Stimulated activated CD4-positive, alpha-beta T cell treated with anti-CD3 and anti-CD28 coated beads, Interleukin-1b, Interleukin-23, amount 100 ng/mL, for 48 hours (primary cell): Measurements from ENCODE around the gene CCT3.
A peak's percentile ranks its signal among the peaks of the same experiment; 100 is the strongest.

Experiments
- DNase-seq: peaks from one replicate; pipeline ENCODE4 v3.0.0-alpha.2; 2020

CCT3 gene

DNA sequence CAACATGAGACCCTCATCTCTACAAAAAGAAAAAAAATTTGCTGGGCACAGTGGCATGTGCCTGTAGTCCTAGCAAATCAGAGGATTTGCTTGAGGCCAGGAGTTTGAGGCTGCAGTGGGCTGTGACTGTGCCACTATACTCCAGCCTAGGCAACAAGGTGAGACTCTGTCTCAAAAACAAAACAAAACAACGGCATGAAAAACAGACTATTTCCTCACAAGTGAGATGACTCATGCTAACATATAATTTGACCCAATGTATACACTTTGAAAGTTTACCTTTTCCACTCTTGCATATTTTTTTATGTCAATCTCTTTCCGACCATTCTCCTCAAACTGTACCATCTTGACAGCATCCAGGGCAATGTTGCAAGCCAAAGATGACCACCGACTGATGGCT is 17.5 kb downstream of the CCT3 start:
- no peak for DNase-seq

DNA sequence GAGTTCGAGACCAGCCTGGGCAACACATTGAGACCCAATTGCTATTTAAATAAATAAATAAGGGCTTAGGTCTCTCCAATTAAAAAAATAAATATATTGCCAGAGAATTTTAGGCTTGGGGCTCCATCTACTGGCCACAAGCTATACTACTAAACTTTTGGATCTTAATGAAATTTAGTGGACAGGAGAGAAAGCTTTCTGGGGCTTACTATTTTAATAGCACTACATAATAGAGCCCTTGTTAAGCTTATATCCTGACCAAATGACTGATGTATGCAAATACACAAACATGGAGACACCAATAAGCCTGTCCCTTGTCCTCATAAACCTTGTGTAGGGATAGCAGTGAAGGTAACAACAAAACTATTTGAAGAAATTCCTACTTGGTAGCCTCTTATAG is 18.4 kb downstream of the CCT3 start:
- DNase-seq: no peak

DNA sequence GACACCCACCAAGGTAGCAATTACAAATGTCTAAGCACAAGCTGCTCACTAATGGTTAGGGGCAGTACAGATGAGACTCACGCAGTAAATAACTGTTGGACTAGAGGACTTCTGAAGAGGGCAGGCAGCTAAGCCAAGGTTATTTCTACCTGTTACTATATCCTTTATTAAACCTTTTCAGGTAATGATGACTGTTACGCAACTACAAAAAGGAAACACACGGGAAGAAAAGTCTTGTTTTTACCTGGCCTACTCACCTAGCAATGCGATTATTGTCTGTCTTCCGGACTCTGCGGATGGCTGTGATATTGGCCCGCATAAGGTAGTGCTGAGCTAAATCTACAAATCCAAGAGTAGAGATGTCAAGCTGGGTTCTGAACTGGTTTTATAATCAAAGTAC is 21.2 kb downstream of the CCT3 start:
- no peak for DNase-seq

DNA sequence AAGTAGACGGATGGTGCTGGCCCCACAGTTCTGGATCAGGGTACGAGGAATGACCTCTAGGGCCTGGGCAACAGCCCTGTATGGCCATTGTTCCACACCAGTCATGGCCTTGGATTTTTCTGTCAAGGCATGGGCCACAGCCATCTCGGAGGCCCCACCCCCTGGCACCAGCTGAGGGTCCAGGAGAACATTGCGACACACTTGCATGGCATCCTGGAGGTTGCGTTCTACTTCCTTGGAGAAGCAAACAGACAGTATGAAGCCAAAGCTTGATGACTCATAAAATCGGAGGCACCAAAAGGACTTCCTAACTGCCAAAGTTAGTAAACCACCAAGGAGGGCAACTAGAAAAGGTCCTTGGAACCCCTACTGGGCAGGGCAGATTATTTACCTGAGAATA is 27.1 kb downstream of the CCT3 start:
- no peak for DNase-seq

DNA sequence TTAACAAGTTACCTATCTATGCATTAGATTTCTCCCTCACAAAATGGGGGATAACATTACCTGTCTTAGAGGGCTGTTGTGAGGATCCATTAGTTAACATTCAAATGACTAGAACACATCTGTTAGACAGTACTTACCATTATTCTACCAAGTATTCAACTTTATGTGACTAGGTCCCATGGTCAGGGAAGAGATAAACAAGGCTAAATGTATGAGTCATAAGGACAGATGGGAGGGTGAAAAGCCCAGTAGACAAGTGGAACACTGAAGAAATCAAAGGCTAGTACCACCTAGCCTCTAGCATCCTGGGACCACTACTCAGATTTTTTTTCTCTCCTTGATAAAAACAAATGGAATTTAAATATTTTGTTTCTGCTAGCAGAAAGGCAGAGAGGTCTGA is 30.0 kb downstream of the CCT3 start:
- DNase-seq: no peak

DNA sequence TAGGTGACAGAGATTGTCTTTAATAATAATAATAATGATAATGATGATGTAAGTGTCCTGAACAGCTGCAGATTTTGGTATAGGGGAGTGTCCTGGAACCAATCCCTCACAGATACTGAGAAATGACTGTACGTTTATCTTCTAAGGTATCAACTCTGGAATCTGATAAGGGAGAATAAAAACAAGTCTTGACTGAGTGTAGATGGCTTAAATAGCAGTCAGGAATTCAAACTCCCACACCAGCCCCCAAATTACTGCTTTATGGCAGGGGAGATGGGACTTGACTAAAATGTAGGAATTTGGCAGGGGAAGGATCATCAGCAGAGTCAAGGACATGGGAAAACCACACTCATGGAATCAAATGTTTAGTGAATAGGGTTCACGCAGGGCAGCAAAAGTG is 32.9 kb downstream of the CCT3 start:
- DNase-seq: no peak

DNA sequence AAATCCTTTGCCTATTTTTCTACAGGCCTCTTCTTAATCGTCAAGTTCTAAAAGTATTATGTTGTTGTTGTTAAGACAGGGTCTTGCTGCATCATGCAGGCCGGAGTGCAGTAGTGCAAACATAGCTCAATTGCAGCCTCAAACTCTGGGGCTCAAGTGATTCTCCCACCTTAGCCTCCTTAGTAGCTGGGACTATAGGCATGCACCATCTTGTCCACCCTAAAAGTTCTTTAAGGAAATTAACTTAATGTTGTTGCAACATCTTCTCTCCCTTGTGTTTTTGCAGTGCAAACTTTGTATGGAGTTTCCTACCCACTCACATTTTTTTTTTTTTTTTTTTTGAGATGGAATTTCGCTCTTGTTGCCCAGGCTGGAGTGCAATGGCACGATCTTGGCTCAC is 34.9 kb downstream of the CCT3 start:
- DNase-seq: no peak

DNA sequence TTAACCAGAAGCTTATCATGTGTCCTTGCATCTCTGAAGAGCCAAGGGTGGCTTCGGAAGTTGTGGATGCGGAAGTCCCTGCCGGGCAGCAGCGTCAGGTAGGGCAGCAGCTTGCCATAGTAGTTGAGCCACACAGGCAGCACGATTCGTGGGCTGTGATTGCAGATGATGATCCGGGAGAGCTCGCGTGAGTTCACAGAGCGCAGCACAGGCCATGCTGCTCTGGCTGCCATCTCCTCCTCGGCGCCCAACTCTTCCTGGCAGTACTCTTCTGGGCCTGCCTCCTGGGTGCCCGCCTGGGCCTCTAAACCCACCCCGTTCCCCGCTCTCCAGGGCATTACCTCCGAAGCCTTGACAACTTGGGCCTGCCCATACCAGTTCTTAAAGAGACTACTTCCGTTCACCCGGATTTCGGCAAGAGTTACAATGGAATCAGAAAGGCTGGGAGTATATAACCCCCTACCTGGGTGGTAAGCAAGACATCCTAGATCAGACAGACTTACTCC is 39.2 kb downstream of the CCT3 start, which contains the start of gene VHLL:
TSS of gene VHLL (minus strand) at position 456 of the 506 bp plus-strand sequence. CDS start at position 338, 118 bp downstream.
- no peak for DNase-seq

DNA sequence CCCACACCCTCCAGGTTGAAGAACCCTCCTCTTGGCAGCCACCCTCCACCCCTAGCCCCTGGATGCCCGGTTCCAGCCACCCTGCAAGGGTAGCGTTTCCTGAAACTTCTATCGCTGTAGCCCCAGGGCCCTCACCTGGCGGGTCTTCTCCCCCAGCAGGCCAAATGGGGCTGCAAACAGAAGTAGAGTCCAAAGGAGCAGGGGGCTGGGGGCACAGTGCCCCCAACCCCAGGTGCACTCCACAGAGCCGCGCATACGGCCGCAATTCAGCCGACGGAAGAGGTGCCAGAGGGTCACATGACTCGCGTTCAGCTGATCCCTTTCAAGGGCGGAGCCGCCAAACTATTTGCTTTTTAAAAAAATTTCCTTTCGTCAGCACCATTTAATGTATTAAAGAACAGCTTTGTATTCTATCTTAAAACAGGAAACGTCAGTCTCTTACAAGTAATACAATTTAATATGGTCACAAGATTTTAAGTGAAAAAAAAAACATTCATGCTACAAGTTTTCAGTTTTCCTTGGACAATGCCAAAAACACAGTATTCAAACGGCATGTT is 42.6 kb downstream of the CCT3 start, which contains the start of gene GLMP:
TSS of gene GLMP (minus strand) at position 289 of the 557 bp plus-strand sequence. CDS start at position 255, 34 bp downstream.
- peak; percentile 51 for DNase-seq

DNA sequence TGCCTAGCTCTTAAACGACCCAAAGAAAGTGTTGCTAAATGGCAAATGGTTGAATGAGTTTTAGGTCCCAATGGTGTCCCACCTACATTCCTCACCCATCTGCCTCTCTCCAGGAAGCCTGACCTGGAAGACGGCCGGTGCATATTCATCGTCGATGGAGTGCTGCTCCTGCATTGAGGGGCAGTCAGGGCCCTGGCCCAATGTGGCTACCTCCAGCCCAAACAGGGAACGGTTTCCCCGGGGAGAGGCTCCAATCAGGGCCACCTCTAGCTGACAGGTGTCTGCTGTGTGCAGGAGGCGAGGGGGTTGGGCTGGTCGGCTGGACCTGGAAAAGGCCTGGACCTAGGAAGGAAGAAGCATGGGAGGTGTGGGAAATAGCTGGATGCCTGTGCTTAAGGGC is 44.2 kb downstream of the CCT3 start:
- DNase-seq: no peak

DNA sequence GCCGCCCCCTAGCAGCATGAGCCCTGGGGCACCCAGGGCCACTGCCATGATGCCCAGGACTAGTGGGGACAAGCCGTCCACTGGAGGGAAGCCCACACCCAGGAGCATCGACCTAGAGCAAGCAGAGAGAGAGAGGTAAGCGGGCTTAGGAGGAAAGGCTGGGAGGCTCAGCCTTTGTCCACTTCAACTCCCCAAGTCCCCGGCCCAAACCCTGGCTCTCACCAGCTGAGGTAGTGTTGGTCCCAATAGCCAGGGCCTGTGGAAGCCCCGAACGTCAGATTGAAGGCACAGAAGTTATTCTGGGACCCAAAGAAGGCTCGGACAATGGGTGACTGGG is 45.0 kb downstream of the CCT3 start:
- DNase-seq: no peak

DNA sequence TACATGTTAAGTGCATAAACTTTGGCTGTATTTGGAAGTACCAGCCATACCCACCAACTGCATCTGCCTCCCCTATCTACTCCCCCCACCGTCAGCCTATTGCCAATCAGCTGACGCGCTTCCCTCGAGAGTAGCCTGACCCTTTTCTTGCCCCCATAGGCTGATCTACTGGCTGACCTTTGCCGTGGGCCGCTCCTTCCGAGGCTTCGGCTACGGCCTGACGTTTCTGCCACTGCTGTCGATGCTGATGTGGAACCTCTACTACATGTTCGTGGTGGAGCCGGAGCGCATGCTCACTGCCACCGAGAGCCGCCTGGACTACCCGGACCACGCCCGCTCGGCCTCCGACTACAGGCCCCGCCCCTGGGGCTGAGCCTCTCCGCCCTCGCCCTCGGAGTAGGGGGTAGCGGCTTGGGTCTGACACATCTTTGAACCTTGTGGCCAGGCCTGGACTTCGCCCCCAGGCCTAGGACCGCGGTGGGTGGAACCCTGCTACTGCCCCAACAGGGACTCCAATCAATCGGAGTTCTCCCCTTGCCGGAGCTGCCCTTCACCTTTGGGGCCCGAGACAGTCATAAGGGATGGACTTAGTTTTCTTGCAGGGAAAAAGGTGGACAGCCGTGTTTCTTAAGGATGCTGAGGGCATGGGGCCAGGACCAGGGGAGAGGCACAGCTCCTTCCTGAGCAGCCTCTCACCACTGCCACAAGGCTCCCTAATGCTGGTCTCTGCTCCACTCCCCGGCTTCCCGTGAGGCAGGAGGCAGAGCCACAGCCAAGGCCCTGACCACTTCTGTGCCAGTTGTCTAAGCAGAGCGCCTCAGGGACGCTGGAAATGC is 46.6 kb downstream of the CCT3 start:
- DNase-seq: peak; percentile 26

DNA sequence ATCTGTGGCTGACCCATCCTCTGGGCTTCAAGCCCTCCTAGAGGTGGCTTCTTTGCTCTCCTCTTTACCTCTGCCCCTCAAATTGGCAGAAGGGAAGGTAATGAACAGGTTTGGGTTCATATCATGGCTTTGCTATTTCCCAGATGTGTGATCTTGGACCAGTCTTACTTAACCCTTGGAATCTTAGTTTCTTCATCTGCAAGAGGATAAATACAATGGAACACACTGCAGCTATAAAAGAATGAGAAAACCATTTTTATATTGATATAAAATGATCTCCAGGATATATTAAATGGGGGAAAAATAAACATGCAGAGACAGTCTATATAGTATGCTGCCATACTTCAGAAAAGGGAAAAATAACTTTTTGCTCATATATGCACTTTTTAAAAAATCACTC is 48.2 kb downstream of the CCT3 start:
- DNase-seq: no peak

DNA sequence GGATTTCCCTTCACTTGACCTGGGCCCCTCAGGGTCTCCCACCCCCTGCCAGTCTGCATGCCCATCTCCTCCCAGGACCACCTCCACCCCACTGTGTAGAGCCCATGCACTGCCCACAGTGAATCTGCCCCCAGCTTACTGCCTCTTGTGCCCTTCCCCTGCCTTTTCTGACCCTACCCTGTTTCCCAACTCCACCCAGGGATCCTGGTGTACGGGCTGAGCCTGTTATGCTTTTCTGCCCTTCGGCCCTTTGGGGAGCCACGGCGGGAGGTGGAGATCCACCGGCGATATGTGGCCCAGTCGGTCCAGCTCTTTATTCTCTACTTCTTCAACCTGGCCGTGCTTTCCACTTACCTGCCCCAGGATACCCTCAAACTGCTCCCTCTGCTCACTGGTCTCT is 52.0 kb downstream of the CCT3 start:
- DNase-seq: no peak

DNA sequence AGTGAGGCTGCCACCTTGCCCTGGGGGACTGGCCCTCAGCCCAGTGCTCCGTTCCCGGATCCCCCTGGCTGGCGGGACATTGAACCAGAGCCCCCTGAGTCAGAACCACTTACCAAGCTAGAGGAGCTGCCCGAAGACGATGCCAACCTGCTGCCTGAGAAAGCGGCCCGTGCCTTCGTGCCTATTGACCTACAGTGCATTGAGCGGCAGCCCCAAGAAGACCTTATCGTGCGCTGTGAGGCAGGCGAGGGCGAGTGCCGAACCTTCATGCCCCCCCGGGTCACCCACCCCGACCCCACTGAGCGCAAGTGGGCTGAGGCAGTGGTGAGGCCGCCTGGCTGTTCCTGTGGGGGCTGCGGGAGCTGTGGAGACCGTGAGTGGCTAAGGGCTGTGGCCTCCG is 52.7 kb downstream of the CCT3 start:
- no peak for DNase-seq

DNA sequence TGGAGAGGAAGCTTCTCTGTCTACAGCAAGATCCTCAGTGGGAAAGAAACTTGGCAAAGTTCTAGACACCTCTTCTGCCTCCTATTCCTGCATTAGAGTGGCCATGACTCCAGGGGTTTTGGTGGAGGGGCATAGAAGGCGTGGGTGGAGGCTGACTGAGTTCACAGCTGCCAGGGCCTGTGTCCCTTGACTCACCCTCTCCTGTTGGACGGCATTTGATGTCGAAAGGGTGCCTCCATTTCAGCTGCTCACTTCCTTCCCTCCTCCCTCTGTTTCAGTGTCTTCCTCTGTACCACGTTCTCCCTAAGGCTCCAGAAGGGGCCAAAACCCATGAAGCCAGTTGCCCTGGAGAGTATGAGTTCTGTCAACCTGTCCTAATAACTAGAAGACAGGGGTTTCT is 53.3 kb downstream of the CCT3 start:
- no peak for DNase-seq

DNA sequence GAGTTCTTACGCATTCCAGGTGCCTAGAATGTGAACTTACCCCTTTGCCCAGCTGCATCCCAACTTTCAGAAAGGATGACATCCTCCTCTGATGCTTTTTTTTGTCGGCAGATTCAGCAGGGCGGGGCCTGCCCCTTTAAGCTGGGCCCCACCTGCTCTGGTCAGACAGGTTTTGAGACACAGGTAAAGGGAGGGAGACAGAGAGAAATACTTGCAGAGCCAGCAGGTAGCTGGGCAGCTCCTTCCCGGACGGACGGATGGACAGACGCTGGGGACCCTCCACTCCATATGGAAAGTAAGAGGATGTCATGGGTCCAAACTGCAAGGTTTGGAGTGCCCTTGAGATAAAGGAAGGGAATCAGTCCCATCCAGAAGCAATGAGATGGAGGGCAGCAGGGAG is 54.0 kb downstream of the CCT3 start, which contains the start of gene TMEM79:
TSS of gene TMEM79 (plus strand) at position 214 of the 400 bp plus-strand sequence. CDS start 902 bp downstream, outside the sequence.
- DNase-seq: no peak

DNA sequence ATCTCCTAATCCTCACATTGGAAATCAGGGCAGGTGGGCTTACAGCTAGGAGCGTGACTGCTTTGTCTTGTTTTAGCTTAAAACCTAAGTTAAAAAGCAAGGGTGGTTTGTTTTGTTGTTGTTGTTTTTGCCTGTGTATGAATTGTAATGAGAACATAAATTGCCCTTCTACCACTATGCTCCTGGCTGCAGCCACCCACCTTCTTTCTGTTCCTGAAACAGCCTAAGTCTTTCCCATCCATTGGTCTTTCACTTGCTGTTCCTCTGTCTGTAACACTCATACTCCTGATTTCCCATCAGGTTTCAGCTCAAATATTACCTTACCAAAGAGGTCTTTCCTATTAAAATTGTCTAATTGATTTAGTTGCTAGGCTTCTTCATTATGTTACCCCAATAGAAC is 54.6 kb downstream of the CCT3 start:
- DNase-seq: no peak

DNA sequence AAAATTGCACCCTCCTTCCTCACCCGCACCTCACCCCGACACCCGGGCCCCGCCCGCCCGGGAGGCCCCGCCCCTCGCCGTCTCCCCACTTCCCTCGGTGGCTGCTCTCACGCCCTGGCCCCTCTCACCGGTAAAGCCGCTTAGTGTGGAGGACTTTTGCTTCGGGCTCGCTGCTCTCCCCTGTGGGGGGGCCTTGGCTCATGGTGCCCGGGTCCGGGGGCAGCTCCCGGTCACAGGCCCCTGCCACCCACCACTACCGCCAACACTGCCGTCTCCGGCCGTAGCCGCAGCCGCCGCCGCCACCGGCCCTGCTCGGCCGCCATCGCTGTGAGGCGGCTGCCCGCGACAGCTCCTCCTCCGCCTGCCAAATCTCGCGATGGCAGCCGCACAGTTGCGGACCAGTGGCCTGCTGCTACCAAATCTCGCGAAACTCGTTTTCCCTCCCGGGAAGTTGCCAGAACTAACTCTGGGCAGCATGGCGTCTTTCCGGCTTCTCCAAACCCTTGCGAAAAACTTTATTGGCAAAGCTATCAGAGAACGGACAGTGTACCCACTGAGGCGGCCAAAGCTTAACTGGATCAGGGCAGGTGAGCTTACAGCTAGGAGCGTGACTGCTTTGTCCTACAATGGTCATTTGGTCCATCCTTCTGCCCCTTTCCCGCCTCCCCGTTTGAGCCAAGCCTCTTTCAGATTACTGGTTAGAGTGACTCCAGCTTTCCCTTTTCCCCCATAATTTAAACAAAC is 55.4 kb downstream of the CCT3 start, which contains the start of gene SMG5:
TSS of gene SMG5 (minus strand) at position 347 of the 744 bp plus-strand sequence. CDS start at position 202, 145 bp downstream.
- peak; percentile 97 for DNase-seq

DNA sequence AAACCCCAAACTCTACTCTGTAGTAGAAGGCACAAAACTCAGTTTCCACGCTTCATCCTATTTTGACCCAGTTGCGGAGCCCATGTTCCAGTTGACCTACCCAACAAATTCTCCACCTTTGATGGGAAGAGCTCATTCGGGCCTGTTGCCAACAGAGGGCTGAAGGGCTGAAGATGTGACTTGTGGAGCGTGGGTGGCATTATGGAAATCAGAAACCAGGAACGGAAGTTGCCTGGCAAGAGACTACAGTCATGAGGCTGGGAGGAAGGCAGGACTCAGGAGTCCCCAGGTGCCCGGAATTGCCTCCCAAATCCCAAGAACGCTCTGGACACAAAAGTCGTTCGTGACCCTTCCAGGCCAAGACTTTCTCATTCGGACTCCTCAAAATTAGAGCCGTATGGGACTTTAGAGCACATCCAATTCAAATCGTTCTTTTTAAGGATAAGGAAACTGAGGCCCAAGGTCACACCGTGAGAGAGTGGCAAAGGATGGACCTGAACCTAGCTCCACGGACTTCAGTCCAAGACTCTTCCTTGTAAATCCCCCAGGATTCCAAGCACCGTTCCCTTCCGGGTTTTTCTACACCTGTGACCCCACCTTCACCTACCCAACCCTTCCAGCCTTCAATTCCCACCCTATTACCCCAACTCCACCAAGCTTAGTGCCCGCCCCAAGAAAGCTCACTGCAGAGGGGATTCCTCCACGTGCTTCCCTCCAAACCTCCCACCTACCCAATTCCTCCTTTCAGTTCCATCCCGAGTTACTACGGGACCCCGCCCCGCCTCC is 56.2 kb downstream of the CCT3 start:
- DNase-seq: peak; percentile 39

DNA sequence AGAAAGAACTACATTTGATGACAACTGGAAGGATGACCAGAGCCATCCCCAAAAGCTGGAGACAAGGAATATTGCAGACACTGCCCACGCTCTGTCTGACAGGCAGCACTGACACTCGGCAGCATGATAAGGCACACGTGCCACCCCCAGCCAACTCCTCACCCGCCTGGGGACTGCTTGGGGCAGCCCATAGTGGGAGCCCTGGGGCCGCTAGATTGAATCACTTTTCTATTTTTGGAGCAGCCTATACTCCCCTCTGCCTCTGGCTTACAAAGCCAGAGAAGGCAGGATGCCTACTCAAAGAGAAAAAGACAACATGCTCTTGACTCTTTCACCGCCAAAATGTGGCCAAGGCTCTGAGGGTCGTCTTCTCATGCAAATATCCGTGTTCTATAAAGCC is 56.8 kb downstream of the CCT3 start:
- DNase-seq: peak; percentile 72

DNA sequence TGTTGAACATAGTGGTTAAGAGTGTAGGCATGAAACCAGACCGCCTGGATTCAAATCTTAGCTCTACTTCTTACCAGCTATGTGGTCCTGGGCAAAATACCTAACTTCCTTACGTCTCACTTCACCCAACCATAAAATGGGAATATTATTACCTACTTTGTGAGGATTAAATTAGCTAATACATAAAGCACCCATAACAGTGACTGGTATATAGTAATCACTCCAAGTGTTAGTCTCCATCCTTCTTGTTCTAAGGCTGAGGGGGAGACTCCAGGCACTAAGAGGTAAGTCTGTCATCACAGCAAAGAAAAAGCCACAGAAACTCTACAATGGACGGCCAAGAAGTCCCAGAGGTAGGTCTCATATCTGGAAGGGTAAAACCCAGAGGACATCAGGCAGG is 58.3 kb downstream of the CCT3 start:
- DNase-seq: no peak

DNA sequence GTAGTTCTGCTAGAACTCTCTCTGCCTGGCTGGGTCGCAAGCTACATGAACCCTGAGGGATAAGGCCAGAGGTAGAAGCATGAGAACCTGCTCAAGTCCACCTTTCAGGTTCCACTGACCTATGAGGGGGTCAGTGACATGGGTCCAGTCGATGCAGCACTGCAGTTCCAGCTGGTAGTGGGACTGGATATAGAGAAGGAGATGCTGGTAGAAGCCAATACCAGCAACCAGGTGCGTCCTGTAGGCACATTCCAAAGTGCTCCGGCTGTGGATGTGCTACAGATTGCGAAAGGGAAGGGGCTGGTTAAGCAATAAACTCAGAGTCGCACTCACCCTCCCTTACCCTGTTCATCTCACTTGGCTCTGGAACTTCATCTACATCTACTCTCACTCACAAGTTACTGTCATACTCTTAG is 61.1 kb downstream of the CCT3 start:
- no peak for DNase-seq
